Caco-2 (cell line): Measurements from ENCODE around the gene ADAMTS9. TPM values are rescaled to one million over a fixed set of nuclear protein-coding genes. Genes with fewer than 3 reads are reported as not detected.

Source experiments
- BruUV-seq: library from RNA; stranded (reverse); fragments of 400-500 nt; replicated peaks from 2 replicates; lab custom pipeline; 2021; lab: Mats Ljungman, UMichigan
- CTCF ChIA-PET: fragments of 300-600 bp; sonication (Branson Sonifier 250); formaldehyde crosslinking; loops from one replicate; lab custom pipeline; 2022; ENCODE audit warnings: antibody characterized with exemption; lab: Charles Lee
- POLR2A ChIA-PET: fragments of 300-600 bp; sonication (Branson Sonifier 250); formaldehyde crosslinking; loops from one replicate; lab custom pipeline; 2022; ENCODE audit warnings: antibody characterized with exemption; lab: Charles Lee
- DNase-seq, 2 experiments: peaks; one replicate each; pipeline versions ENCODE4 v3.0.0 to v3.0.0-alpha.2; 2020 to 2022
- H3K27me3 ChIP-seq: replicated peaks from 2 replicates; pipeline ENCODE4 v1.6.0; 2011; ENCODE audit warnings: low read length; ENCODE audit not compliant: control insufficient read depth, insufficient read depth
- H3K36me3 ChIP-seq: 2 replicates; pipeline ENCODE4 v1.5.1; 2011; ENCODE audit warnings: low read length; ENCODE audit not compliant: control insufficient read depth, insufficient read depth
- H3K4me1 ChIP-seq: fragments of 250-450 bp; sonication (Bioruptor Pico); 2 replicates; pipeline ENCODE4 v1.5.1; 2020; ENCODE audit warnings: mild to moderate bottlenecking
- H3K4me3 ChIP-seq: 2 replicates; pipeline ENCODE4 v1.5.1; 2011; ENCODE audit warnings: low read depth, mild to moderate bottlenecking, control low read depth, low read length
- H3K9me3 ChIP-seq: fragments of 250-450 bp; sonication (Bioruptor Pico); 2 replicates; pipeline ENCODE4 v1.5.1; 2020; ENCODE audit warnings: mild to moderate bottlenecking, moderate library complexity
- H3K27ac Mint-ChIP-seq: one replicate; pipeline ENCODE4 v1.8.0; 2022; ENCODE audit warnings: mixed read lengths; ENCODE audit not compliant: unreplicated experiment
- H3K27me3 Mint-ChIP-seq: one replicate; pipeline ENCODE4 v1.8.0; 2022; ENCODE audit warnings: mixed read lengths; ENCODE audit not compliant: insufficient read depth, unreplicated experiment
- H3K36me3 Mint-ChIP-seq: one replicate; pipeline ENCODE4 v1.8.0; 2022; ENCODE audit warnings: mild to moderate bottlenecking, mixed read lengths; ENCODE audit not compliant: insufficient read depth, unreplicated experiment
- H3K4me1 Mint-ChIP-seq: one replicate; pipeline ENCODE4 v1.8.0; 2022; ENCODE audit warnings: low read depth, mixed read lengths; ENCODE audit not compliant: unreplicated experiment
- H3K4me3 Mint-ChIP-seq: one replicate; pipeline ENCODE4 v1.8.0; 2022; ENCODE audit warnings: mild to moderate bottlenecking, moderate library complexity, mixed read lengths; ENCODE audit not compliant: unreplicated experiment
- H3K9me3 Mint-ChIP-seq: one replicate; pipeline ENCODE4 v1.8.0; 2022; ENCODE audit warnings: mixed read lengths; ENCODE audit not compliant: unreplicated experiment
- CTCF ChIP-seq, 2 experiments: fragments of 200-600 bp in 1 of 2; IDR thresholded peaks; 1 replicate in 1 of 2; 2 replicates in 1 of 2; pipeline versions ENCODE4 v1.5.1 to v1.8.0; 2011 to 2022; ENCODE audit warnings: antibody characterized with exemption in 1 of 2, control low read depth in 1 of 2, inconsistent platforms in 1 of 2, low read depth in 1 of 2, low read length in 1 of 2, mild to moderate bottlenecking in 1 of 2, moderate library complexity in 1 of 2; ENCODE audit not compliant: insufficient read depth in 1 of 2, severe bottlenecking in 1 of 2, unreplicated experiment in 1 of 2
- intact Hi-C: fragments of 100-400 bp; cut with micrococcal nuclease; formaldehyde crosslinking; loops from one replicate; pipeline ENCODE4 v1.10.0; 2022; ENCODE audit not compliant: unreplicated experiment
- total RNA-seq: library from RNA; stranded (reverse); gene quantifications from 2 replicates; pipeline ENCODE4 v1.2.3, GENCODE V29; 2022

The ADAMTS9 gene
- total RNA-seq, 1 experiment from 2014 or later: 4.0 TPM

DNA sequence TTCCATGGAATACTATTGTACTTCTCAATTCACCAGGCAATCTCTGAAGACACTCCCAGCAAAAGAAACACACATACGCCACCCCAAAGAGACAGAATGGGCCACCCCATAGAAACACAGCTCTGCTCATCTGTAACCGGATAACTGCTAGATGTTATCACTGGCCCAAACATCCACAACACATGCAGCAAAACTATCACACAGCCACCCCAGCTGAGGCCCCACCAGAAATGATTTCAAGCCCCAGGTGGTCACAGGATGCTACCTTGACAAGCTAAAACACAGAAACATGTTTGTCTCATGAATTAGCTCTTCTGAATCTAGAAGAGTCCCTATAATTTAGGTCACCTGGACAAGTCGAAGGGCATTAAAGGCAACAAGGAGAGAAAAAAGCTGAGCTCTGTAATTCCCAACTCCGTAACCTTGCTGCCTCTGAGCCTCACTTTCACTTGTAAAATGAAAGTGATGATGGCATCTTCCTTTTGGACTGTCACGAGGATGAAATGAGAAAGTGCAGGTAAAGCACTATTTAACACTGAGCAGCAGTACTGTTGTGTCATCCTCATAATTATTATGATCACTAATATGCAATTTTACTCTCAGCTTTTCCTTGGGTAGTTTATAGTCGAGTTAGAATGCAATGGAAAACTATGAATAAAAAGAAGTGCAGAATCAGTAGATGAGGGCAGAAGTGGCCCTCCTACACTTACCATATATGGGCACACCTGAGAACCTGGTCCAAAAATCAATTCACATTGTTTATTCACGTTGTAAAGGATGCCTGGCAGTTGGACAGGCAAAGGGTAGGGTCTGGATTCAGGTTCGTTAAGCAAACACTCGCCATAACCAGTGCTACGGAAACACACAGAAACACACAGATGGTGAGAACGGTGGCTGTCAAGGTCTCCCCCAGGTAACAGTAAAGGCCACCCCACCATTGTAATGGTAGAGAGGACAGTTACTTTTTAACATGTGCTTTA, 38.6 kb downstream of the ADAMTS9 start:
- CTCF ChIA-PET: no interaction called here

GRCh38 chr3:64647825-64648224, 40.0 kb downstream of the ADAMTS9 start:
- Mint-ChIP-seq H3K4me3 (no peak overlapping the region), H3K36me3 (no peaks in the 10 kb centered on the region), H3K4me1 (peaks cover 13% of the 10 kb centered on the region), H3K9me3 (no peaks in the 10 kb centered on the region), H3K27ac (no peak overlapping the region), H3K27me3 (no peaks in the 10 kb centered on the region)
- POLR2A ChIA-PET: no interaction called here
- H3K4me3 ChIP-seq: no peak overlapping the region
- H3K27me3 ChIP-seq: no peaks in the 10 kb centered on the region
- DNase-seq: no peak
- BruUV-seq: no TSS peak
- H3K4me1 ChIP-seq: peaks cover 4% of the 10 kb centered on the region; the same call in 1 of the 2 replicates
- CTCF ChIA-PET: no interaction called here
- H3K36me3 ChIP-seq: no peaks in the 10 kb centered on the region; the same call in 1 of the 2 replicates
- no peaks in the 10 kb centered on the region for H3K9me3 ChIP-seq
- TF ChIP-seq CTCF (IDR thresholded peaks at IDR 0.05; ENCODE audit: insufficient read depth in 1 of 2, low read depth in 1 of 2, low read length in 1 of 2, severe bottlenecking in 1 of 2, unreplicated experiment in 1 of 2): no peak
- intact Hi-C loops: no loop called here

More for the DNA sequence above, 38.6 kb downstream of the ADAMTS9 start:
- intact Hi-C loops: no loop called here
- H3K4me3 Mint-ChIP-seq: no peak overlapping the region
- Histone ChIP-seq H3K4me1 (peaks cover 4% of the 10 kb centered on the region; the same call in 1 of the 2 replicates), H3K4me3 (no peak overlapping the region), H3K36me3 (no peaks in the 10 kb centered on the region; the same call in 1 of the 2 replicates), H3K9me3 (no peaks in the 10 kb centered on the region), H3K27me3 (no peaks in the 10 kb centered on the region)
- no peak for DNase-seq
- H3K9me3 Mint-ChIP-seq: no peaks in the 10 kb centered on the region
- no TSS peak for BruUV-seq
- POLR2A ChIA-PET: no interaction called here
- H3K36me3 Mint-ChIP-seq: no peaks in the 10 kb centered on the region
- no peak for TF ChIP-seq CTCF (IDR thresholded peaks at IDR 0.05; ENCODE audit: insufficient read depth in 1 of 2, low read depth in 1 of 2, low read length in 1 of 2, severe bottlenecking in 1 of 2, unreplicated experiment in 1 of 2)
- no peaks in the 10 kb centered on the region for H3K27me3 Mint-ChIP-seq
- peaks cover 13% of the 10 kb centered on the region for H3K4me1 Mint-ChIP-seq
- no peak overlapping the region for H3K27ac Mint-ChIP-seq

GRCh38 chr3:64645243-64645642, 42.6 kb downstream of the ADAMTS9 start:
- Histone ChIP-seq H3K27me3 (no peaks in the 10 kb centered on the region), H3K4me1 (no peaks in the 10 kb centered on the region), H3K36me3 (no peaks in the 10 kb centered on the region; the same call in 1 of the 2 replicates), H3K9me3 (no peaks in the 10 kb centered on the region), H3K4me3 (no peak overlapping the region)
- no peak for DNase-seq
- H3K27me3 Mint-ChIP-seq: no peaks in the 10 kb centered on the region
- H3K4me1 Mint-ChIP-seq: peaks cover 18% of the 10 kb centered on the region
- no TSS peak for BruUV-seq
- H3K27ac Mint-ChIP-seq: no peak overlapping the region
- CTCF ChIA-PET: no interaction called here
- POLR2A ChIA-PET: no interaction called here
- intact Hi-C loops: no loop called here
- H3K4me3 Mint-ChIP-seq: no peak overlapping the region
- H3K9me3 Mint-ChIP-seq: no peaks in the 10 kb centered on the region
- H3K36me3 Mint-ChIP-seq: no peaks in the 10 kb centered on the region
- no peak for TF ChIP-seq CTCF (IDR thresholded peaks at IDR 0.05; ENCODE audit: insufficient read depth in 1 of 2, low read depth in 1 of 2, low read length in 1 of 2, severe bottlenecking in 1 of 2, unreplicated experiment in 1 of 2)
